Measurements from ENCODE around the gene TOX2.
A peak's percentile ranks its signal among the peaks of the same experiment; 100 is the strongest.

The TOX2 gene

DNA sequence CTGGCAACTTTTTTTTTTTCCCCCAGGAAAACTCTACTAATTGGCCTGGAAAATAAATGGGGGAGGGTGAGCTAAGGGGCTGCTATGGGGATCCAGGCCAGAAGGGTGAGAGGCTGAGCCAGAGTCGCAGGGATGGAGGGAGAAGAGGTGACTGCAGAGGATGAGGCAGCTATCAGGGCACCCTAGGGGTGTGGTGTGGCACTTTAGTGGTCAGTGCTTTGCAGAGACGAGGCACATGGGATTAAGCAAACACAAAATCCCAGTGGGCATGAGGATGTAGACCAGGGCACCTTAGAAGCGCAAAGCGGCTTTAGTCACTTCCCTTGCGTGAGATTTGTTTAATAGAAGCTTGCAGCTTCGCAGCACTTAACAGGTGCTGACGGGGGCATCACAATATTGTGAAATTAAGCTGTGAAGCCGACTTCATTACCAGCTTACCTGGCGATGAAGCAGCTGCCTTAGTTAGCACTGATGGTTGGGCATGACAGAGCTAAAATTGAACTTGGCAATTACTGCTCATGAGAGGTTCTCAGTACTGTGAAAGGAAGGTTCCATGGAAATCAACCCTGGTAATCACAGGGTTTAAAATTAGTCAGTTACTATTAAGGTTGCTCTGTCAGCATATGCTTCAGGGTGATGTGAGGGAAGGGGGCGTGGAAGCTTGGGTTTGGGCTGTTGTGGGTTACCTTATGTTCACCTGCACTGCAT is 26.0 kb downstream of the TOX2 start:
- DNase-seq, result no peak

DNA sequence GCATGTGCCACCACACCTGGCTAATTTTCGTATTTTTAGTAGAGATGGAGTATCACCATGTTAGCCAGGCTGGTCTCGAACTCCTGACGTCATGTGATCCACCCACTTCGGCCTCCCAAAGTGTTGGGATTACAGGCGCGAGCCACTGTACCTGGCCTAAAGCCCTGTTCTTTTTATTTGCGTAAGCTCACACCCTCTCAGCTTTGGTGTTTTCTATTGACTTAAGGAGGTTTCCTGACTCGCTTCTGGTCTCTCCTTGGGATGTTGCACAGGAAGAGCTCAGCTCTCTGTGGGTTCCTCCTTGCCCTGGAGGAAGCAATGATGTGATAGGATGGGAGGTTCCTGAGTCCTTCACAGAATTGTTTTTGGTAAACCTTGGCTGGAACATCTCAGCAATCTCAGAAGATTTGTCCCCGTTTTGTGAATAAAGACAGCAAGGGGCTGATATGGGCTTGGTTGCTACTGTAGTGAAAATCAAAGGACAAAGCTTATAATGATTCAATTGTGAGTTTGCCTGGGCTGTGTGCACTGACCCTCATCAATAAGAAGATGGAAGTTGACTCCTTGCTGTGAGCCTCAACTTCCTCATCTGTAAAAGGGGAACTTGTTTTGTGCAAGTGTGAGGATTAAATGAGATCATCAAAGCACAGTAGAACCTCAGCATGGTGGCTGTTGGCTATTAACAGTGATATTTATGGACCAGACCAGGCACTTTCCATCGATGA is 27.0 kb downstream of the TOX2 start:
- peak; percentile 51 for DNase-seq

DNA sequence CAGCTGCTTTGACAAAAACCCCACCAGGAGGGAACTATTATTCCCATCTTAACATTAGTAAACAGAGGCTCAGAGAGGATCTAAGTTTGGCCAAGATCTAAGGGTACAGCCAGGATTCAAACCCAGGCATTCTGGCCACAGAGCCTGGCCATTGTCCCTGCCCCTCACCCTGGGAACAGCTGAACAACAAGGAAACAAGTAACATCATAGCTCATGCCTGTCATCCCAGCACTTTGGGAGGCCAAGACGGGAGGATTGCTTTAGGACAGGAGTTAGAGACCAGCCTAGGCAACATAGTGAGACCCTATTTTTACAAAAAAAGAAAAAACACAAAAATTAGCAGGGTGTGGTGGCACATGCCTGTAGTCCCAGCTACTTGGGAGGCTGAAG is 27.5 kb downstream of the TOX2 start:
- no peak for DNase-seq

- peak; percentile 55 for DNase-seq
These were observed 28.1 kb downstream of the TOX2 start for GRCh38 chr20:43942667-43943285.

DNA sequence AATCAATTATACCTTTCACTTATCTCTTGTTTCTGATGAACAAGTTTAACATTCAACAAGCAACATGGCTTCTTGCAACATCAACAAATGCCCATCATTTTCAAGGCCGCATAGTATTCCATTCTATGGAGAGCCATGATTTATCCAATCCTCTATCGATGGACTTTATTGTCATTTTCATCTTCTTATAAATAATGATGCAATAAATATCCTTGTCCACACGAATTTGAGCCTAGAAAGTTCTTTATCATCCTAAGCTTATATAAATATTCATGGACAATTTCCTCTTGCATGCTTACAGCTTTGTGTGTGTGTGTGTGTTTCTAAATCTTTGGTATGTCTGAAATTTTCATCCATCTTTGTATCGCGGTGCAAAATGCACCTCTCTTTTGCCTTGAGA is 29.1 kb downstream of the TOX2 start:
- no peak for DNase-seq

GRCh38 chr20:43944653-43945235 is 30.1 kb downstream of the TOX2 start:
- DNase-seq, result no peak

DNA sequence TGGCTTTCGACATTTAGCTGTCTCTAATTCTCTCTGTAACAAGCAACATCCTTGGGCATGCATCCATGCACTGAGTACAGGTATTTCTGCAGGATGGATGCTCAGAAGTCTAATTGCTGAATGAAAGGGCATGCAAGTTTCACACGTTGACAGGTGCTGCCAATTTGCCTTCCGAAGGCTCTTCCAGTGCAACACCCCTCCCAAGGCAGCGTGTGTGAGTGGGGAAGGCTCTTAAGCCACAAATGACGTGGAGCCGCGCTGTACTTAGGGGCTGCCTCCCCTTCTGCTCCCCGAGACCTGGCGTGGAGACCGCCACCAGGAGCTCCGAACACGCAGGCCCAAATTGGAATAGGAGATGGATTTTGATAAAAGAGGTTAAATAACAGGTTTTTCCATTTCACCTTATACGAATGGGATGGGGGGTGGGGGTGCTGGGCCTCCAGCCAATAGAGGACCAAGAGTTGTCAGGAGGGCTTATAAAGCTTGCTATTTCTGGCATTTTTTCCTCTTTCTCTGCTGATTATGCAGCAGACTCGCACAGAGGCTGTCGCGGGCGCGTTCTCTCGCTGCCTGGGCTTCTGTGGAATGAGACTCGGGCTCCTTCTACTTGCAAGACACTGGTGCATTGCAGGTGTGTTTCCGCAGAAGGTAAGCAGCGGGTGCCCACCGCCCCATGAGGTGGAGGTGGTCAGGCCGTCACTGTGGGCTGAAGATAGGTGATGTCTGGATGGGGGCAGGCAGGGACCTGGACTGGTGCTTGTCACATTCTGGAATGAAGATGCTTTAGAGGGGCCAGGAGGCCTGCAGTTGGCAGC is 30.9 kb downstream of the TOX2 start:
- no peak for DNase-seq

GRCh38 chr20:43946206-43946491 is 31.5 kb downstream of the TOX2 start:
- DNase-seq, result no peak

DNA sequence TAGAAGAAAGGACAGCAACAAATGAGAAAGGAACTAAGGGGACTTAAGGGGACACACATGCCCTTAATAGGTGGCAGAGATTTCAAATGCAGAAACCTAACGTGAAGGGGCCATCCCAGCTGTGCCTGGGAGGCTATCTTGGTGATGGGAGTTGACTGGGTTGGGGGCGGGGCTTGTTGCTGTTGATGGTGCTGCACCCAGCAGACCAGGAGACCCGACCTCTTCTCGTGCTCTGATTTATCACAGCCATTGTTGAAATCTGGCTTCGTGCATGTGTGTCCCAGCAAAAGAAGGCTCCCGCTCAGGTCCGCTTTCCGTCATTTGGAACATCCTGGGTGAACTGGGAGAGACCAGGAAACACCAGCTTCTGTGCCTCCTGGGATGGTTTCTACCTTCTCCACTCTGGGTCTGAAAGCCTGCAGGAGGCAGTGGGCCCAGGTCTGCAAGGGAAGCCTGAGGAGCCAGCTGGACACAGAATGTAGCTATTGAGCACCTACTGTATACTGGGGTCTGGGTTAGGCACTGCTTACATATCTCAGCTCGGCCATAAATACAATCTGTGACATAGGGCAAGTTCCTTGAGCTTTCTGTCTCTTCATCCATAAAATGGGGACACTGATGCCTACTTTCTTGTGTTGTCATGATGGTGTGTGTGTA is 32.1 kb downstream of the TOX2 start:
- no peak for DNase-seq

DNA sequence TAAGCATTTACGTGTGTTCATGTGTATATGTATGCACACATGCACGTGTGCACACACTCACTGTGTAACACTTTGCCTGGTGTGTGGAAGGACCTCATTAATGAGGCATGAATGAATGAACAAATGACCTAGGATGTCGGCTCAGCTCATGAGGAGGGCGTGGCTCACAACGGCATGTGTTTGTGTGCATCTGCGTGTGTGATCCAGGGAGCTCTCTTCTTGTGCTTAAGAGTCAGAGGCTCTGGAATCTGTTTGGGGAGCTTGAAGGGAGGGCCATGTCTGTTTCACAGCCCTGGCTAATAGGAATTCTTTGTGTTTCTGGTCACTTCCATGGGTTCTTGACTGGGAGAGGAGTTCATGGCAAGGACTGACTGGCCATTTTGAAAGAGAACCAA is 32.7 kb downstream of the TOX2 start:
- DNase-seq, result no peak

- no peak for DNase-seq
These were observed 33.8 kb downstream of the TOX2 start for GRCh38 chr20:43948455-43948854.

DNA sequence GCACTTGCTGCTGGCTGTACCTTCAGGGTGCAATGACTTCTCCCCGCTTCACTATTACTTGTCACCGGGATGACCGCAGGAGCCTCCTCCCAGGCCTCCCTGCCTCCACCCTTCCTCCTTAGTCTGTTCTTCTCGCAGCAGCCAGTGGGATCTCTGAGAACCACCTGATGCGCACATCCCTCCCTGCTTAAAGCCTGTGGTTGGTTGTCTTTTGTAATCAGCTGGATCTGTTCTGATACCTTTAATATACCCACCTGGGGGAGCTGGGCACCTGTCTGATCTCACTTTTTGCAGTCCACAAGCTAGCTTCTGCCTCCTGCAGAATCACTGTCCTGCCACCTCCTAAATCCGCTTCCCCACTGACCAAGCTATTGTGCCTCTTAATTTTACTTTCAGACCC is 34.6 kb downstream of the TOX2 start:
- no peak for DNase-seq

DNA sequence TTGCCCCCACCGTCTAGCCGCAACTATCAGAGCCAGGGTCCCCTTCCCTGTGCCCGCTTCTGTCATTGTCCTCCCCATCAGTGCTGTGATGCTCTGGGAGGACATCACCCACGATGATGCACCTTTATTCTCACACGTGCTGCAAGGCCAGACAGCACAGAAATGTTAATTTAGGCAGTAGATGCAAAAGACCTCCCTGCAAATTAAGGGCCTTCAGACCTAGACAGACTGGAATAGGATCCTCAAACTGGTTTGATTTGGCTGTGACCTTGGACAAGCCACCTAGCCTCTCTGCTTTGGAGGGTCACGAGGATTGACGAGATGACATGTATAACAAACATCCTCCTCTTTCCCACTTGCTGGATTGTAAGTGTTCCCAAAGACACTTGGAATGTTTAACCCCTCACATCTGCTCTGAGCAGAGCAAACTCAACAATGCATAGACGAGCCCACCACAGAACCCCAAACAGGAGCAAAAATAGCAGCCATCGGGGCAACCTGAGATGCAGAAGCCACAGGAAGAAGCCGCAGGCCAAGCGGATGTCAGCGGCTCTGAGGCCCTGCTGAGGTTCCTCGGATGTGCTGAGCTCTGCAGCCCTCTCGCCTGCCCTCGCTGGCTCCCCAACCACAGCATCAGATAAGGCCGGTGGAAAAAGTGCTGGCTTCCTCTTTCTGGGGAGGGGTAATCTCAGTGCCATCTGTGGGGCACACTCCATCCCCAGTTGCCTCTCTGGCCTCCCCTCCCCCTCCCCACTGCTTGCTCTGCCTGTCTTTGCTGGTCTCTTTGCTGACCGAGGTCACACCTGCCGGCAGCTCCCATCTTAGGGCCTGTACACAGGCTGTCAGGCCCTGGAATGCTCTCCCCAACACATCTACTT is 35.3 kb downstream of the TOX2 start:
- DNase-seq, result no peak

GRCh38 chr20:43953919-43954592 is 39.4 kb downstream of the TOX2 start:
- DNase-seq, result no peak

- DNase-seq, result no peak
These were observed 40.0 kb downstream of the TOX2 start for GRCh38 chr20:43954704-43955061.

GRCh38 chr20:43955062-43955749 is 40.6 kb downstream of the TOX2 start:
- DNase-seq, result peak; percentile 91

DNA sequence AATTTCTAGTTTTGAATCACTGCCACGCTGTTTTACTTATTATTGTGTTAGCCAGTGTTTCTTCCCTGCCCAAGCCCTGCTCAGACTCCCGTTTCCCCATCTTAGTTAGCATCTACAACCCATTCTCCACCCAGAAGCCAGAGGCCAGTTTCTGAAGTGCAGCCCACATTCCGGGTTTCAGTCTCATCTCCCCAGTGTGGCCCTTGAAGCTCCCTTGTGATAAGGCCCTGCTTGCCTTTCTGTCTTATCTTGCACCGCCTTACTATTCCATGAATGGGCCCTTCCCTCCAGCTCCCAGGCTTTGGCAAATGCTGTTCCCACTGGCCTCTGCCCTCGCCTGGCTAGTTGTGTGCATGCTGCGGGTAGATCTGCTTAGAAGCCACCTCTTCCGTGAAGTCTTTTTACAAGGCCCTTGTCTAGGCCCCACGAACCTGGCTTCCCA is 41.1 kb downstream of the TOX2 start:
- peak; percentile 89 for DNase-seq

- no peak for DNase-seq
These were observed 42.7 kb downstream of the TOX2 start for GRCh38 chr20:43957392-43957791.

- DNase-seq, result no peak
These were observed 44.0 kb downstream of the TOX2 start for GRCh38 chr20:43958626-43959025.
